NCI-H526 treated with DMSO at 0.1 percent for 48 hours (cell line): ENCODE data around the gene ALDH4A1.

Experiments used
- DNase-seq: peaks from one replicate; lab custom pipeline; 2025; lab: John Stamatoyannopoulos, UW

Gene ALDH4A1

DNA sequence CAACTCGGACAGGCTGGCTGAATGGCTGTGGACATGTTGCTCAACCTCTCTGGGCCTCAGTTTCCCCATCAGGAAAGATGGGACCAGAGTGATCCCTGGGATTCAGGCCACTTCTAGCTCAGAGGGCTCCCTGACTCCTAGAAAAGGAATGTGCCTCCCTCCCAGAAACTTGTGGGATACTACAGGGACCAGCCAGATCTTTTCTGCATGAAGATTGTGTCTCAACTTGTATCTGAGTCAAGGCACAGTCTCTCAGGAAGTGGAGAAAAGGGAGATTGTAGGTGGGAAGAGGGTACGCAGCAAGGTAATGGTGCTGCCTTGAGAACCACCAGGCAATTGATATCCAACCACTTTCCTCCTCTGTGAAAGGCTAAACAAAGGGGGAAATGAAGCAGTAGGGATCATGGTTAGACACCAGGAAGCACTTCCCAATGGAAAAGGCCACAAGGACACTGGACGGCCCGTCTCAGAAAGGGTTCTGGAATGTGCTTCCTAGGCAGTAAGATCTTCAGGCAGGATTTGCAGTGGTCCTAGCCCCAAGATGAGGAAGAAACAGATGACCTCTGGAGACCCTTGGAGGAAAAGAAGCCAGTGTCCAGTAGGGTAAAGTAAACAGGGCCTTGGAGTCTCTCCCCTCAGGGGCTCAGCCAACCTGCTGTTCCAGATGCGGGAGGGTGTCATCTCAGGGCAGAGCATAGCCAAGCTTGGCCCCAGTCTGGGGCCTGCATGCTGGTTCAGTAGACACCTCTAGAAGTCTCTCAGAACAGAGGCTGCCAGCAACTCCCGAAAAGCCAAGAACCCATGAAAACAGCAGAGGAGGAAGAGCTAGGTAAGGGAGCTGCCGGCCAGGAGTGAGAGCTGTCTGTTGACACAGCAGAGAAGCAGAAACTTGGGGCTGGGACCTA, 37.3 kb upstream of the ALDH4A1 start:
- no peak for DNase-seq

- DNase-seq: no peak
Measured at GRCh38 chr1:18938707-18939070, 36.3 kb upstream of the ALDH4A1 start.

DNA sequence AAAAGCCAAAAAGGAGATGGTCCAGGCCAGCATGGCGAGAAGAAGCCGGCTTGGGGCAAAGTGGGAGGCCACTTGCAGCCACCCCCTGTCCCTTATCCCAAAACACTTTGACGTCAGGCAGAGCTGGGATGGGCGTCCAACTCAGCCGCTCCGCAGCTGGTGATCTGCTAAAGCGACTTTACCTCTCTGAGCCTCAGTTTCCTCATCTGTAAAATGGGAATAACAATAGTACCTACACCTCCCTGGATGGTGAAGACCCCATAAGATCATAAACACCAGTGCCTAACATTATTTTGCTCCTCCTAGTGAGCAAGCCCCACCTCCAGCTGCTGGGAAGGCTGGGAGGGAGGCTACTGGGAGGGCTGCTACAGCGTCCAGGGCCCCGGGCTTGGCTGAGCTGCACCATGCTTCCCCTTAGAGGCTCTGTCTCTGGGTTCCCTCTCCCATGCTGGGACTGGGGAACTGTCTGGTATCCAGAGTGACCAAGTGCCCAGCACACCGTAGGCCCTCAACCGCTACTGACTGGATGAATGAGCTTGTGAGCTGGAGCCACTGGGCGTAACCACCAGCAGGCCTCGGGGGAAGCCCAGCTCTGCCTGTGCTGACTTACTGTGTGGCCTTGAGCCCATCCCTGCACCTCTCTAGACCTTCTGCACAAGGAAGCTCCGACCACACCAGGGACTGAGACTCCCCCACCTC, 35.8 kb upstream of the ALDH4A1 start:
- no peak for DNase-seq

DNA sequence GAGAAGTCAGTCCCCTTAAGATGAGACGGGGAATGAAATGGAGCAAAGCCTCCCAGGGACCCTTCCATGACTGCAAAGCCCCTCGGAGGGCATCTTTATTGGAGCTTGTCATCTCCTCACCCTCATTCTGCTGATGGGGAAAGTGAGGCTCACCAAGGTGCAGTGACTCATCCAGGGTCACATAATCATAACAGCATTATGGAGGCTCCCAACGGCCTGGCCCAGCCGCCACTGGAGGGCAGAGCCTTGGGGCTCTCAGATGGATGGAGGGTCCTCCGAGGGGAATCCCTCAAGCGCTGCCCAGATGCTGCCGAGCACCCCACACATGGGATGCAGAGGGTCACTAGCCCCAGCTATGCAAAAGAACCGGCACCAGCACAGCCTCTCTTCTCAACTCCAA, 35.2 kb upstream of the ALDH4A1 start:
- DNase-seq: no peak

DNA sequence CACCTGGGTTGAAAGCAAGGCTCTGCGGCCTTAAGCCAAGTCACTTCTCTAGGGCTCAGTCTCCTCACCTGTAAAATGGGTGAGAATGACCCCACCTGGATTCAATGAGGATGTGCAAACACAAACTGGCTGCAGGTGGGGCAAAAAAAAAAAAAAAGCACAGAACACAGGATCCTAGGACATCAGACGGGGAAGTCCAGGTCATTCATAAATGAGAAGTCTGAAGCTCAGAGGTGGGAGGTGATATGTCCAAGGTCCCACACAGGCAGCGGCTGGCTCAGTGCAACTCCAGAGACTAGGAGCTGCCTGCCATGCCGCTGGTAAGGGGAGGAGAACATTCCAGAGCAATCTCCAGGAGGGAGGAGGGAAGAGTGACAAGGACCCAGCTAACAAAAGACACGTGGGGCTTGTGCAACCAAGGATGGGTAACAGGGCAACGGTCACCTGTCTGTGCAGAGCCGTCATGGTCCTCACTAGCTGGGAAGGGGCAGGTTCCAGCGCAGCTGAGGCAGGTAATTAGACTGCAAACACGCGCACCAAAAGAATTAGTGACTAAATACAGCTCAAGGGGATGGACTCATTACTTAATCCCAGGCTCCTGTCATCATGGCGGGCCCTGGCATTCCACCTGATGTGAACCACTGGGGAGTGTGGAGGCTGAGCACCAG, 34.6 kb upstream of the ALDH4A1 start:
- DNase-seq: no peak

DNA sequence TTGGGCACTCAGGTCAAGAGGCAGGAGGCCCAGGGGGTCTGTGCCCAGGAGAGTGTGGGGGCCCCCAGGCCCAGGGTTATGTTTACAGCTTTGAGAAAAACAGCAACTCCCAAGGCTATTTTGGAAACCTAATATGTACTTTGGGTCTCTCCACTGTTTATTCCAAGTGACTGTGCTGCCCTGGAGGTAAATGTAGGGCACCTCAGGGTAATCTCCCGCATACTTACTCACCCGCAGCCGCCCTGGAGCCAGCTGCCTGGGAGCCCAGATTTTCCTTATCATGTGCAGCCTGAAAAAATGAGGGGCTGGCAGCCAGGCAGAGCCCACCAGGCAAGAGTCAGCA, 34.1 kb upstream of the ALDH4A1 start:
- DNase-seq: no peak

- peak; percentile 37 for DNase-seq
Measured at GRCh38 chr1:18934205-18935000, 32.0 kb upstream of the ALDH4A1 start.

DNA sequence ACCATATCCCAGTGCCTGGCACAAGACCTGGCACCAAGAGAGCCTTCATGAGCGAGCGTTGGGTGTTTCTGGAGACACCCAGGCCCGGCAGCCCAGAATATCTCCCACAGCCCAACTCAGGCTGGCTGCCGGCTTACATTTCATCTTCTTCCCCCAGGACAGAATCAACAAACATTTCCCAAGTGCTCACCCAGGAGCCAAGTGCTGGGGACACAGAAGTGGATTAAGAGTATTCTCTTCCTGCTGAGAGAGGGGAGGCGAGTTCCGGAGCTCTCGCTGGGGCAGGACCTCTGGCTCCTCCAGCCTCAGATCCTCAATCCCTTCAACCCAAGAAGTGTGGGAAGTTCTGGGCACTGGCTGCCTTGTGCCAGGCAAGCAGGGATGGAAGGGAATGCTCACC, 30.5 kb upstream of the ALDH4A1 start:
- DNase-seq: no peak

DNA sequence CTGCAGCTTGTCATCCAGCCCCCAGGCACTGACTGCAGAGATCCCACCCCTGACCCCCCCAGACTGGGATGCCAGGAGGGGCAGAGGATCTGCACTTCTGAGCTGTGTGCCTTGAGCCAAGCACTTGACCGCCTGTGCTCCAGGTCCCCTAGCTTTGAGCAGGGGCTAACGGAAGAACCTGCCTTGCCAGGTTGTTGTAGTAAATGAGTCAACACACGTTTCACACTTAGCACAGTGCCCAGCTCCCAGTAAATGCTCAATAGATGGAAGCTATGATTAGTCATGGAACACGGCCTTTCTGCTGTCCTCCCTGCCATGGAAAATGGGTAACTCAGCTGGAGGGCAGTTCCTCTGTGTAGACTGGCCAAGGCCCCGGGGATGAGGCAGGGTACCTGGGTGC, 30.0 kb upstream of the ALDH4A1 start:
- DNase-seq: no peak

GRCh38 chr1:18931730-18932129, 29.4 kb upstream of the ALDH4A1 start:
- DNase-seq: no peak

DNA sequence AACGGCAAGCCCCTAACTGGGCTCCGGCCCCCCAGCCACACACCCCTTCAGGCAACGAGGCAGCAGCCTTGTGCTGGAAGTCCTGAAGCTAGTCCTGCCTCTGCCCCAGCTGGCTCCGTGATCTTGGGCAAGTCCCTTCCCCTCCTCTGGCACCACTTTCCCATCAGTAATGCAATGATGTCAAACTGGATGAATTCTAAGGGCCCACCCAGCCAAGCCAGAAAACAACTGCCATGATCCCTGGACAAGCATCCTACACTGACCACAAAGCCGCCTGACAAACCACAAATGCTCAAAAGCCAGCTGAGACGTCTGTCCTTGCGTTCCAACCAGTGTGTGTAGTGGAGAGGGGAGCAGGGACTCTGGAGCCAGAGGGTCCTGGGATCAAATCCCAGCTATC, 27.3 kb upstream of the ALDH4A1 start:
- DNase-seq: no peak

- no peak for DNase-seq
Measured at GRCh38 chr1:18928985-18929384, 26.6 kb upstream of the ALDH4A1 start.

DNA sequence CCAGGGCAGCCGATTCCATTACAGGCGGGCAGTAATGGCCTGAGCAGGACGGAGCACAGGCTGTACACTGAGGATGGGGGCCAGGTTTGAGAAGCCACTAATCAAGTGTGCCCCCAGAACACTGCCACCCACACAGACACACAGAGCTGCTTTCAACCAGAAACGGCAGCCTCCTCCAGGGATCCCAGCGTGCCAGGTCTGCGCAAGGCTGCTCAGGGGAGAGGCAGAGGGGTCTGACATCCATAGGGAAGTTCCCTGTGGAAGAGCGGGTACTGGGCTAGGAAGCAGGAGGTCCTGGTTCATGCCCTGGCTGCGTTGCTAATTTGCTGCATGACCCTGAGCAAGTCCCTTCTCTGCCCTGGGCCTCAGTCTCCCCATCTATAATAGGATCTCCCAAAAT, 26.1 kb upstream of the ALDH4A1 start:
- no peak for DNase-seq

- DNase-seq: no peak
Measured at GRCh38 chr1:18927654-18928272, 25.4 kb upstream of the ALDH4A1 start.

DNA sequence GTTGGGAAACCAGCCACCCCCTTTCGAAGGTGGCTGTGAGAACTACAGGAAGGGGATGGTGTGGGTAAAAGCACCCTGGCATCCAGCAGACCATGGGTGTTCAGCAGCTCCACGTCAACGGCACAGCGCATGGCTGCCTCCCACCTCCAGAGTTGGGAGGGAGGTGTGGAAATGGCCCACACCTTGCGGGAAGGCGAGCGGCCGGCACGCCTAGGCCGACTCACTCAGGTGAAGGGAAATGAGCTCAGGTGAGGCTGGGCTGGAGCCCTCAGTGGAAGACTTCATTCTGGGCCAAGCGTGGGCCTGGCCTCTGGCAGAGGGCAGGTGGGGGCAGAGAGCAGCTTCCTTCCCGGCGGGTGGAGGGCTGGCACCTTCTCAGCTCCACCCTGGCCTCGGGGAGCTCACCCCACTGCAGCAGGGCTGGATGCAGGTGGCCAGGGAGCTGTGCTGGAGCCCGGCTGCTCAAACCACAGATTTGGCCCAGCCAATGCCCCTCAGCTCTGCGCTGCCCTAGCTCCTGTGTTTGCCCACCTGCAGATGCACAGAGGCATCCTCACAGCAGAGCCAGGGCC, 24.8 kb upstream of the ALDH4A1 start:
- no peak for DNase-seq

DNA sequence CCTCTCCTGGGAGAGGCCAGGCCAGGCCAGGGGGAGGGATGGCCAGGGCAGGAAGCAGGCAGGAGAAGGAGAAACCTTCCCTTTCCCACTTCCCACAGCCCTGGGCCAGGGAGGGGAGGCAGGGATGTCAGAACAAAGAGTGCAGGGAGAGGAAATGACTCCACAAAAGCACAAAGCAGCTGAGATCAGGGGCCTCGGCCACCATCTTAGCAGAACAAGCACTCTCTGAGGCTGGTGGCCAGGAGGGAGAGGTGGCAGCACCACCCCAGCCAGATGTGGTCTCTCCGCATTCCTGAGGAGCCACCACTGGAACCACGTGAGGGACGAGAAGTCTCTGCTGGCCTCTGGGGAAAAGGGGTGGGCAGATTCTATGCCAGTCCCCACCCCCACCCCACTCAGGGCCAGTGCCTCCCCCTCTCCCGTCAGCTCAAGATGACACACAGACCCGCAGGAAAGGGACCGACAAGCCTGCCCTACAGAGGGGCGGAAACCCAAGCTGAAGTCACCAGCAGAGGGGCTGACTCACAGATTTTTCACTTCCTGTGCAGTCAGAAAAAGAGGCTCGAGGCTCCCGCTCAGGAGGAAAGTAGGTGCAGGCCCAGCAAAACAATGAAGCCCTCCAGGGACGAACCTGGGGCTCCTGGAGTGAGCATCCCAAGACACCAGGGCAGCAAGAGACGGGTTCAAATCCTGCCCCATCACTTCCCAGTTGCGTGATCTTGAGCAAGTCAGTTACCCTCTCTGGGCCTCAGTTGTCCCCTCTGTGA, 24.1 kb upstream of the ALDH4A1 start:
- DNase-seq: no peak

DNA sequence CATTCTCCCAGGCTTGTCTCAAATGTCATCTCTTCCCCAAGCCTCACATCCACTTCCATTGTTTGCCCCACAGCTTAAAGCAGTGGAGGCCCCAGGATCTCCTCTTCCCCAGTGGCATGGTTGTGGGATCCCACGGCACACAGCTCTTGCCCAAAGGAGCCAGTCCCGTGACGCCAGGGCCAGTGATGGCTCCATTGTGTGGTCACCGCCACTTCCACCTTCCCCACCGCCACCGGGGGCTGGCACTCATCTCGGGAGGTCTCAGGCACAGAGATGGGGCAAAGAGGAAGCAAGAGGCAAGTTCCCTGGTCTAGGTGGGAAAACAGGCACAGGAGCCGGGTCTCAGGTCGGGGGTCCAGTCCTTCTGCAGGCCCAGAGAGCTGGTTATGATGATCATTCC, 22.9 kb upstream of the ALDH4A1 start:
- DNase-seq: no peak

DNA sequence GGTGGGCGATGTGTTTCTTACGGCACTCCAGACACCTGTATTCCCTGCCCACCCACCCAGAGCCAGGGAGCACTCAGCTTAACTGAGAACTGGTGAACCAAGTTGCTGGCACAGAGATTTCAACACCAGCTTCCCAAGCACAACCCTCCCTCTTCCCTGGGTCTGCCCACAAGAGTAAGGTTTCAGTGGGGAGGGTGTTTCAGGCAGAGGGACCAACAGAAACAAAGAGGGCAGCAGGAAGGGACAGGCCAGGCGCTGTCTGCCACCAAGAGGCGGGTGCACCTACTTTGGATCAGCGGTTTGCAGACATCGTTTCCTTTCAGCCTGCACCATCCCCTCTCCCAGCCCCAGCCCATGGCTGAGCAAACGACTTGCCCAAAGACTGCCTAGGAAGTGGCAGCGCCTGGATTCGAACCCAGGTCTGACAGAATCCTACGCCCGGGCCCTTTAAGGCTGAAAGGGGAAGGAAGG, 21.9 kb upstream of the ALDH4A1 start:
- no peak for DNase-seq

DNA sequence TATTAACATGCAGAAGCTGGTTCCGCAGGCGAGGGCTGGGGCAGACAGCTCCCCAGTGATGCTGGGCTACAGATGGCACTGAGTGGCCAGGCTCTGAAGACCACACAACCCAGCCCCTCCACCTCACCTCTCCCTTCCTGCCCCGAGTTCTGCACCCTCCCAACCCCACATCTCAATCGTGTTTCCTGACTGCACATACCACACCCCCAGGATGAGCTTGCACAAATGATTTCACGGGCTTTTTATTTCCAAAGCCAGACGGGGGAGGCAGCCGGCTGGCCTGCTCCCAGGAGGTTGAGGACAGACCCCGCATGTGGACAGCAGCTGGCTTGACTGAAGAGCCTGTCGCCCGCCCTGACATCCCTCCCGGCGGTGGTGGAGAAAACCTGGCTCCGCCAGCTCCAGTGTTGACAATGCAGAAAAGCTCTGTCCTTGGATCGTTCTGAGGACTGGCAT, 21.4 kb upstream of the ALDH4A1 start:
- no peak for DNase-seq
